NCI-H146 treated with DMSO at 0.1 percent for 48 hours (cell line): Measurements from ENCODE around the gene TENM4.

Experiments used
- DNase-seq: peaks from one replicate; lab custom pipeline; 2025; ENCODE audit not compliant: unreplicated experiment; lab: John Stamatoyannopoulos, UW

The TENM4 gene

GRCh38 chr11:79392161-79392560 is 48.7 kb downstream of the TENM4 start:
- no peak for DNase-seq

DNA sequence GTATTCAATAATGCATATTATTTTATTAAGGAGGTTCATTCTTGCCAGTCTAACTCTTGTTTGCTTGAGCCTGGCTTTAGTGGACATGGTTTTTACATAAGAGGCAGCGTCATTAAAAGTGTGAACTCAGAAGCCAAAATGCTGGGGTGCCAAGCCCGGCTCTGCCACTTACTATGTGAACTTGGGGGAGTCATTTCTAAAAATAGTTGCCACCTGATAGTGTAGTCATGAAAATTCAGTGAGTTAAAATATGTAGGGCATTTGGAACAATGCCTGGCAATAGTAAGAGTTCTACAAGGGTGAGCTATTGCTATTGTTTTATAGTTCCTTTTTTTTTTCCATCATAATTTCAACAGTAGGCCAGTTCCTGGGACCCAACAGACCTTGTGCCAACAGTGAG is 49.9 kb downstream of the TENM4 start:
- DNase-seq, result no peak

DNA sequence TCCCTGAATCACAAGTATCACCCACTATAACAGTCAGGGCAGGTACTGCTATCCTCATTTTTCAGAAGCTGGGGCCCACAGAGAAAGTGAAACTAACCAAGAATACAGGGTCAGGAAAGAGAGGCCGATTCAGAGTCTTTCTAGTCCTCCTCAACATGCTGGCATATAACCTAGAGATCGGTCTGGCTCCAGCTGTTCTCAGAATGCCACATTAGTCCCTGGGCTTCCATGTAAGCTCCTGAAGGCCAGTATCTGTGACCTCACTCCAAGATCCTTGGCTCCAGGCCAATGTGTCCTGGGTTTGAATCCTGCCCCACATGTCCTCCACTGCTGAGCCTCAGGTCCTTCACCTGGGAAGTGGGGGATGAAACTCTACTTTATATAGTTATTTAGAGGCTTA is 50.4 kb downstream of the TENM4 start:
- DNase-seq, result no peak

DNA sequence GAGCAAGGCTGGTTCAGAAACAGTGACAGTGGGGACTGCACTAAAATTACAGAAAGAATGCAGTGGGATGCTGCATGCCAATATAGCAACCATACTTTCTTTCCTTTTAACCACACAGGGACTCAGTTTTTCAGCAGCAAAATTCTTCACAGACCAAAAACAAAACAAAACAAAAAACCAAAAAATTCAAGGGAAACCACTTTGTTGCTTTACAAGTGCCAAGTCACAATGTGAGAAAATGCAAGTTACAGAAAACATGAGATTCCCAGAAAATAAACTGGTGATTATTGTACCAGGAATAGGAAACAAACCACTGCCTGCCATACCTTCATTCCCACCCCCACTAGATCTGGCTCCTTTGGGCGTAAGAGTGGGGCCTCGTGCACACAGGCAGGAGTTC is 52.6 kb downstream of the TENM4 start:
- DNase-seq, result no peak

DNA sequence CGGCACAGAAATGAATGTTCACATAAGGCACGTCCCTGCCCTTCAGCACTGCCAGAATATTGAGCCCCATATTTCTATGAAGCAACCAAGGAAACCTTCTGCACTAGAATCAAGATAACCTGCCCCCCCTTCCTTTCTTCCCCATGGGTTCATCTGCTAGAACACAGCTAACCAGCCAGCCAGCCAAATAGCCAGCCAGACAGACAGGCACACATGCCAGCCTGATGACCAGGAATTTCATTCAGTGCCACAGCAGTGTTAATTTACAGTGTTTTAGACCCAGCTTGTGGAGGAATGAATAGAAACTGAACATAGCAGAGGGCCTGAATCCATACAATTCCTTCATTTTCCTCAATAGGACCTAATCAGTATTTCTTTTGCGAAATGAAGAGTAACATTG is 57.0 kb downstream of the TENM4 start:
- DNase-seq, result no peak

DNA sequence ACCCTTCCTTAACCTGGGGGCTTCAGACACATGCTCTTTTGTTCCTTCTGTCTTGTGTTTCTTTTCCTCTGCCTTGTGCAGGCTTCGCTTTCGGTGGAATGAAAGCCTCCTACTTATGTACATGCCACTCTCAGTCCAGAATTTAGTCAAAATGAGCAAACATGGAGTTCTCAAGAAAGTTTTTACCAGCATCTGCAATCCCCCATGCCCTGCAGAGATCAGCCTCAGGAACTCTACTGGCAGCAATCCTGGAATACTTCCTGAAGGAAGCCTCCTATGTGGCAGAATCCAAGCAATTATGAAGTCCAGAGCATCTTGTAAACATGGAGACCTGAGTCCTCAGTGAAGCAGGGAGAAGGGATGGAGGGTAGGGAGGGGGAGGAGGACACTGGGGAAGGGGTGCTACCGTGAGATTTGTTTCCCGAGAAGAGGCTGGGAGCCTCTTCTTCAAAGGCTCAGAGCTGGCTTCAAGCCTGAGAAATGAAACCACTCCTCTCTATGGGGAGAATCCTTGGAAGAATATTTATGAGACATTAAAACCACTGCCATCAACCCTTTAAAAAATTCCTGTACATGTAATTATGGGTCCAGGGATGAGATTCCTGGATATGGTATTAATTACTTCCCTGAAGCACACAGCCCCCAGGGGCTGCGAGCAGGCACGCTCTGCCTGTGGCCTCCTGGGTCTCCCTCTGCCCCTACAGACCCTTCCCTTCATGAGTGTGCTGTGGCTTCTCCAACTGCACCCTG is 58.4 kb downstream of the TENM4 start:
- DNase-seq, result no peak

- DNase-seq, result no peak
Observed at GRCh38 chr11:79381036-79381435, 59.8 kb downstream of the TENM4 start.

GRCh38 chr11:79377406-79377805 is 63.4 kb downstream of the TENM4 start:
- DNase-seq, result no peak

GRCh38 chr11:79375818-79376550 is 64.8 kb downstream of the TENM4 start:
- DNase-seq, result no peak

DNA sequence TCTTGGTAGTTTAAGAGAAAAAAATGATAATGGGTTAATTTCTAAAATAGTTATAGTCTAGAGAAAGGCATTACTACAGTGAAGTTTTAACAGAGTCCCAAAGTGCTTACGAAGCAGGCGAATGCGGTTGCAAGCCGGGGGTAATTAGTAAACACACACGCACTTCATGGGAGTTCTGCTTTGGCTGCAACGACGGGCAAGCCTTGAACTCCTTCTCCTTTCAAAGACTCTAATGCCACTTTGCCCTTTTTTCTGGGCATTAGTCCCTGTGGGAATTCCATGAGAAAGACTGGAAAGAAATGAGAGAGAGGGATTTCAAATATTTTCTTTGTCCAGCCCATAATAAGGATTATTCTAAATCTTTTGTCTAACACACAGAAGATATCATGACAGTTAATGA is 66.1 kb downstream of the TENM4 start:
- DNase-seq, result no peak

DNA sequence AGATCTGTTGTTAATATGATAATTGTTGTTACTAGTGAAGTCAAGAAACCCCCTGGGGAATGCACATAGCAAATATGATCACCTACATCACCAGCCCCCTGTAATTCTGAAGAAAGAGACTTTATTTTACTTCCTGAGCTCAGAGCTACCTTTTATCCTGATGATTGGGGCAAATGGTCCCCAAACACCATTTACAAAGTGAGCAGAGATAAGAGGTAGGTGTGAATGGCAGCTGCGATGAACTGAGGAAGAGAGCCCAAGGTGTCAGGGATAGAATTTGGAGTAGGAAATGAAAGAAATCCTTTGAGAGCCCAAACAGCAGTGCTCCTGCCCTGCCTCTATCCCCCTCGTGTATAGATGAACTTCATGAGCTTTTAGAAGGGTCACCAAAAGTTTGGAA is 69.1 kb downstream of the TENM4 start:
- DNase-seq, result no peak

- no peak for DNase-seq
Observed at GRCh38 chr11:79371152-79371551, 69.7 kb downstream of the TENM4 start.

GRCh38 chr11:79369055-79369454 is 71.8 kb downstream of the TENM4 start:
- no peak for DNase-seq

- DNase-seq, result no peak
Observed at GRCh38 chr11:79367844-79368243, 73.0 kb downstream of the TENM4 start.

GRCh38 chr11:79366218-79366617 is 74.6 kb downstream of the TENM4 start:
- no peak for DNase-seq

DNA sequence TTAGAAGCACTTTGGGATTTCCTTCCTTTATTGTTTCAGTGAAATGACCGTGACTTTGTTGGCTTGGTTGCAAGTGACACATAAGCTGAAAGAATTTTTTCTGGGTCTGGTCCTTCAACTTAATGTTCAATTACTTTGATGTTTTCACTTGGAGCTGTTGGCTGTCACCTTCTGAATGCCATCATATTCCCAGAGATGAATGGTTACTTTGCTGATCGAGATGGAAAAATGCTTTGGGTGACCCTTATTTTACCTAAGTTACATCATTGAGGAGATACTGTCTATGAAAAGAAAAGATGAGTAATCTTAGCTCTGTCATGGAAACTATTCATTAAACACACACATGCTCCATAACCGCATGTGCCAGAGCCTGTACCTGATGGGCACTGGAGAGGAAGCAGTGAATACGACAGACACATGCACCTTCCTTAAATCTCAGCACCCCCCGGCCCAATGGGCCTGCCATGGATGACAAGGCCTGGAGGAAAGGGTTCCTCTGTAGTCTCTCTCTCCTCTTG is 76.9 kb downstream of the TENM4 start:
- DNase-seq, result no peak

GRCh38 chr11:79363256-79363655 is 77.6 kb downstream of the TENM4 start:
- DNase-seq, result no peak

DNA sequence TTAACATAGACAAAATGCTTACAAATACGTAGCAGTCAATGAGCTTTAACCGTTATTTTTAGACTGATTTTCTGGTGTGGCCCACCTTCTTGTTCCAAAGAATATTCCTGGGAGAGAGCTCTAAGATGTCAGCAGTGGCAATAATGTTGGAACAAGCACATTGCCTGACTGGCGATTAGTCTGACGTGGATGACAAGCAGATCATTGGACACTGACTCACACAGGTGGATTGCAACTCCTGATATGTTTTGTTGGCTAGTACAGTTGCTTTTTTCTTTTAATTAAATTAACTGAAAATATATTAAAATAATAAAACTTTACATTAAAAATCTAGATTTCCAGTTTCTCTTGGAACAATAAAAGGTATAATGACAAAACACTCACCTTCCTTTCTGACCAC is 78.0 kb downstream of the TENM4 start:
- no peak for DNase-seq

- DNase-seq, result no peak
Observed at GRCh38 chr11:79362206-79362757, 78.5 kb downstream of the TENM4 start.

DNA sequence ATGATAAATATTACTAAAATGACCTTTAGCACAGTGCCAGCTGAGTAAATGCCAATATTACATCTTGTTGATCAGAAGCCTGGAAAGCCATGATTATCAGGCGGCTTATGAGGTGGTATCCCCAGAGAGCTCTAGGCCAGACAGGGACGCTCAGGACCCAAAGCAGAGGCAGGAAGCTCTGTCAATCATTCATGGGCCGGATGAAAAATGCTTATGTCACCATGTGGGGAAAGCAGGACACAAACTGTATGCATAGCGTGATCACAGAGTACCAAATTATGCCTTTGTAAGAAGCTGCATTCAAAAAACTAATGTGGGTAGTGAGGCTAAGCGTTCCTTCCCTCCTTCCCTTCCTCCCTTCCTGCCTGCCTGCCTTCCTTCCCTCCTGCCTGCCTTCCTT is 82.6 kb downstream of the TENM4 start:
- no peak for DNase-seq

DNA sequence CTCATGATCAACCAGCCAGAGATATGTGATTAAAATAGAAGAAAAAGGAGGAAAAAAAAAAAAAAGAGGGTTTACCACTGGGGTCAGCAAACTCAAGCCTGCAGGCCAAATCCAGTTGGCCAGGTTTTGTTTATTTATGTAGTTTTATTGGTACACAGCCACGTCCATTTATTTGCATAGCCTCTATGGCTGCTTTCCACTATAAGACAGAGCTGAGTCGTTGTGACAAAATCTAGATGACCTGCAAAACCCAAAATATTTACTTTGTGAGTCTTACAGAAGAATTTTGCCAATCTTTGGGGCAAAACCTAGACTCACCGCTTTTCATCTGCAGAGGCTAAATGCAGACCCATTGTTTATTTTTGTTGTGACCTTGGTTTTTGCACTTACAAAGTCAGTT is 87.1 kb downstream of the TENM4 start:
- no peak for DNase-seq

DNA sequence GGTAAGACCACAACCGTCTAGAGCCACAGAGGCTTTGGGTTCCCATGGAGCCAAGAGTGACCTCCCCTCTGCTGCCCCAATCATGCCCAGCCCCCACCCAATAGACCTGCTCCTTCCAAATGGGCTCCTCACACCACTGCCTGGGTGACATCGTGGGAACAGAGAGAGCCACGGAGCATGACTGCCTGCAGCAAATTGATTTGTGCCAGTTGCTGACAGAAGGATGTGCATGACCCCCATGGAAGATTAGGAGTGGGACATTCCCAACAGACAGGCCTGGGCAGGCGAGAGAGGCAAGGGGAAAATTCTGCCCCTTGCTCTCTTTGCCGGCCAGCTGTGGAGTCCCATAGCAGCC is 88.5 kb downstream of the TENM4 start:
- no peak for DNase-seq
